GM18526 (cell line): ENCODE data around the gene BROX.
A peak's percentile ranks its signal among the peaks of the same experiment; 100 is the strongest.

Experiments used
- POLR2A ChIP-seq: IDR thresholded peaks from 3 replicates; pipeline ENCODE4 v1.6.1; 2011; ENCODE audit not compliant: insufficient read length; ENCODE audit errors: extremely low read depth

BROX gene, protein sequence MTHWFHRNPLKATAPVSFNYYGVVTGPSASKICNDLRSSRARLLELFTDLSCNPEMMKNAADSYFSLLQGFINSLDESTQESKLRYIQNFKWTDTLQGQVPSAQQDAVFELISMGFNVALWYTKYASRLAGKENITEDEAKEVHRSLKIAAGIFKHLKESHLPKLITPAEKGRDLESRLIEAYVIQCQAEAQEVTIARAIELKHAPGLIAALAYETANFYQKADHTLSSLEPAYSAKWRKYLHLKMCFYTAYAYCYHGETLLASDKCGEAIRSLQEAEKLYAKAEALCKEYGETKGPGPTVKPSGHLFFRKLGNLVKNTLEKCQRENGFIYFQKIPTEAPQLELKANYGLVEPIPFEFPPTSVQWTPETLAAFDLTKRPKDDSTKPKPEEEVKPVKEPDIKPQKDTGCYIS

DNA sequence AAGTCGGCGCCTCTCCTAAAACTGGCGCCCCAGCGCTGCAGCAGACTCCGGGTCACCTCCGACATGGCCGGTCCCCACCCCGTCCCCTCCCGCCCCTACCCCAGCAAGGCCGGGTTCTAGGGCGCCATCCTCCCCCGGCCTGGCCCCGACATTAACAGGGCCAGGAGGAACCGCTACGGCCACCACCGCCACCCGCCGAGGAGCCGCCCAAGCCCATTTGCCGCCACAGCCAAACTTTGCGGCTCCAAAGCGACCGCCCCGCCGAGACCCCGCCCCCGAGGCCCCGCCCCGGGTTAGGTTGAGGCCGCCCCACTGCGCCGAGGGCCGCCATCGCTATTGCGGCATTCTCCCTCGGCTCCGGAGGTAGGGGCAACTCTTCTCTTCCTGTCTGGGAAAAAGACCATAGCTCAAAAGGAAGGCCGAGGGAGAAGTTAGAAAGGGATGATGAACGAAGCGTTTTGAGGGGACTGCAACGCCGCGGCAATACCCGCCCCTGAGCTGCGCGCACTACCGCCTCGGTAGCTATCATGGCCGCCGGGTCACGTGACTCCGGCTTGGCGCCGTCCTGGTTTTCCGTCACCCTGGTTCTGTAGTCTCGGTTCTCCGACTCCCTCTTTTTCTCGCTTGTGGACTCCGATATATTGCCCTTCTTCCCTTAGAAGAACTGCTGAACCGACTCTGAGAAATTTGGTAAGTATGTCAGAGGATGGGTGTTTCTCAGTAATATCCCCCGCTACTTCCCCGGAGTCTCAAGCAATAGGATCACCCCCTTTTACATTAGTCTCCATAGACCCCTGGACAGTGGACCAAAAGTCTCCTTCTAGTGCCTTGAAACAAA lies at the start of gene BROX, which contains the start of gene AIDA:
TSS of gene BROX (plus strand) at position 312 of the 838 bp plus-strand sequence. CDS start 3,136 bp downstream, outside the sequence.
TSS of gene AIDA (minus strand) at position 239 of the 838 bp plus-strand sequence. CDS start at position 65, 174 bp downstream.
- TF ChIP-seq POLR2A, result no peak

DNA sequence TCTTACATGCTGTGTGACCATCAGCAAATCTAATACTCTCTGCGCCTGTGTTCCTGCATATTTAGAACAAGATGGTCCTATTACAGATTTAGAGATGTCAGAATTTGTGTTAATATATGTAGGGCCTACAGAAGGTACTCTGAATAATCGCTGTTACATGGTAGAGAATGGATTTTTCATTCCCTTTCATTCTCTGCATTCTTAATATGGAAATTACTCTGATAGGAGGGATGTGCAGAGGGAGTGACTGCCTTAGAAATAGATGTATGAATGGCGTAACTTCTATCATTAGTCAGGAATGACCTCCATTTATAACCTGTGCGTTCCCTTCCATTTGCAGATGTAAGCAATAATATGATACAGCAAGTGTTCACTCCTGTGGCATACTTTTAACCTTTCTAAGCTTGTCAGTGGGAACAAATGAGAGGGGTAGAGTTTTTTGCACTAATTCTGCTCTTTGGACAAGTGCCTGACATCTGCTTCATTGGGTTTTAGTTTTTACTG lies 48.9 kb upstream of the BROX start:
- no peak for TF ChIP-seq POLR2A

DNA sequence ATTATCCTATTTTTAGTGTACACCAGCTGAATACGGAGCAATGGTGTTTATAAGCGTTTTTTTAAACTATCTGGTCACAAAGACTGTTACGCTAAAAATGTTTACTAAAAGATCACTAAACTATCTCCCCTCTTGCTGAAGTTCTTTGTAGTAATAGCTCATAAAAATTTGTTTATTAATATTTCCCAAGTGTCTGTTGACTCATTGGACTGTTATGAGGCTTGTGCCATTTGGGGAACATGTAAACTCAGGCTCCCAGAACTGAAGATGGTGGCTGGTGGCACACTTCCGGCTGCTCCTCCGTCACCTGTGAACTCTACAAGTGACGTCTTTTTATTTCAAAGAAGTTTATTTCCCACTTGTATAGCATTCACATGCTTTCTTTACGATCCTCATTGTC lies 46.4 kb upstream of the BROX start:
- TF ChIP-seq POLR2A, result no peak

DNA sequence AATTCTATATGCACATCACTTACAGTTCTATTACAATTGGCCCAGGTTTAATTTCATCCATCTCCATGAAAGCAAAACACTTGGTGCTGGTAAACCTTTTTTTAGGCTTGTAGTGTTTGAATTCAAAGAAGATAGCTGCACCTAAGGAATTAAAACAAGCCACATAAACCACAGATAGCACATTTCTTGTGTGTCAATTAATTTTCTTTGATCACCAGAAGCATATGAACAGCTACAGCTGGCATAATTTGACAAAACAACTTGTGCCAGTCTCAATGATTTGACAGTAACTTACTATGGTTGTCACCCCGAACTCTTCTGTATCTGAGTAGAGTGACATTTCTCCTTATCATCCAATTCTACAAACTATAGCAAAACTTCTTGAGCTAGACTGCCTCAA lies 42.3 kb upstream of the BROX start:
- no peak for TF ChIP-seq POLR2A

DNA sequence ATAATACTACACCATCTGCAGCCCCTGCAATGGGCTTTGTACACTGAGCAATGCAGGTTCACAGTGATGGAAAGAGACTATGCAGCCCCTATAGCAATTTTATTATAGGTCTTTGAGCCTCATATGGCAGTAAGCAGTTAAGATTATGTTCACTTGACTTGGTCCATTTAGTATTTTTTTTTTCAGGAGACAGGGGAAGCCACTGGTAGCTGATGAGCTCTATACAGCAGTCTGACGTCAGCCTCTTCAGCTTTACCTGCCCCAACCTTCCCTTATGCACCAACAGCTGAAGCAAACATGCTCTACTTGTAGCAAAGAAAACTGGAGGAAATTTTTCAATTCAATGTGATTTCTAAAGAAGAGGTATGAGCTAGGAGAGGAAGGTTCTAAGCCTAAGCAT lies 32.3 kb upstream of the BROX start:
- TF ChIP-seq POLR2A, result no peak

DNA sequence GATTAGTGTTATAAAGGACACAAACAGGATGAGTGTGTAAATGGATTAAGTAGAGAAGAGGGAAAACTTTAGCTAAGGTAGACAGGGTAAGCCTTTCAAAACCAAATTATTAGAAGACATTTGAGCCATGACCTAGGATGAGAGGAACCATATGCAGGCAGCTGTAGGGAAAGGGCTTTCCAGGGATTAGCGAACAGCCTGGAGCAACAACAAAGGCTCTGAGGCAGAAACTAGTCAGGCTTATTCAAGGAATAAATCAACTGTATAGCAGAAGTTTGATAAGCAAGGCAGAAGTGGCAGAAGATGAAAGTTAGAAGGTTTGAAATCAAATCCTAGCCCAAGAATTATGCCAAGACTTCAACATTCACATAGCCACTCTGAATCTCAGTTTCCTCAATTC lies 21.3 kb upstream of the BROX start:
- TF ChIP-seq POLR2A, result no peak

DNA sequence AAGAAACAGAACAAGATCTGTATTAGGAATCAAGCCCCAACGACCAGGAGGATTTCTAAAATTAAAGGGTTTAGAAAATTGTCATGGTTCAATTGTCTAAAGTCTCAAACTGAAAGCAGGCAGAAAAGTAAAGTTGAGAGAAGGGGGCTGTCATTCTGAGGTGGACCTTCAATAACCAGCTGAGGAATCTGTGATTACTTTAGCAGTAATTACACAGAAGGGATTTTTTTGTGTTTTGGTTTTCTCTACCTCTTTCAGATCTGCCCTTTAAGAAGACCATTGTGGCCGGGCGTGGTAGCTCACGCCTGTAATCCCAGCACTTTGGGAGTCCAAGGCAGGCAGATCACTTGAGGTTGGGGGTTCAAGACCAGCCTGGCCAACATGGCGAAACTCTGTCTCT lies 17.4 kb upstream of the BROX start:
- TF ChIP-seq POLR2A, result no peak

DNA sequence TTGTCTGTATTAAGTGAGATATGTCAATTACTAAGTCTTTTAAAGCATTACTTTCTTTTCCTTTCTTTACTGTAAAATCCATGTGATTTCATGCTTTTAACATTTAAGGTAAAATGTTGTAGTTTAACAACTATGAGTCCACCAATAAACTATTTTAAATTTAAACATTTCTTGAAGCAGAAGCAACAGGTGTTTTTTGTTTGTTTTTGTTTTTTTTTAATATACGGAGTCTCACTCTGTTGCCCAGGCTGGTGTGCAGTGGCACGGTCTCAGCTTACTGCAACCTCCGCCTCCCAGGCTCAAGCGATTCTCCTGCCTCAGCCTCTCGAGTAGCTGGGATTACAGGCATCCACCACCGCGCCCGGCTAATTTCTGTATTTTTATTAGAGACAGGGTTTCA lies 15.6 kb upstream of the BROX start:
- no peak for TF ChIP-seq POLR2A

DNA sequence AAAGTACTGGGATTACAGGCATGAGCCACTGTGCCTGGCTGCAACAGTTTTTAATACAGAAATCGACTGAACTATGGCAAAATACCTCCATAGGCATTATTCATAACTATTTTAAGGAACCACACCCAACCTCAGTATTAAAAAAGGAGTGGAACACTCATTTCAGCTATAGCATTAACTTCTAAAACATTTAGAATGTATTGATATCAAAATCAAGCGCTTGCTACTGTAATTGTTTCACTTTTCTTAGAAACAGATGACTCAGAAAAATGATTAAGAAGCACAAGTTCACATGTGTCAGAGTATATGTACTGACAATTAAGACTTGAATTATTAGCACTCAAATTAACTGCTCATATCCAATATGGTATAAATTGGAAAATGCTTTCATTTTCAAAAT lies 15.2 kb upstream of the BROX start:
- no peak for TF ChIP-seq POLR2A

DNA sequence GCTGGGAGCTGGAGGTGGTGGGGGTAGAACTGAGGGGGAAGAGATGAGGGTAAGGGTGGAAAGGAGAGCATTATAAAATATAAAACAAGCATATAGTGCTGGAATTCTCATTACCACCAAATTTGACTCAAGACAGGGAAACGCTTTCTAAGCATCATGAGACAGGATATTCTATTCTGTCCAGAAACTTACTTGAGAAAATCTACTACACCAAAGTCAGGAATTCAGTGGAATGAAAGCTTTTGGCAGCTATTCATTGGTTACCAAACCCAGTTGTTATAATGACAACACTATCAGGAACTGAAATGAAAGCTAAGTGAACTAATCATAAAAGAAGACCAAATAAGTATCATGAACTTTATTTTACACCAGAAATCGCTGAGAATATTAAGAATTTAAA lies 14.5 kb upstream of the BROX start:
- no peak for TF ChIP-seq POLR2A

DNA sequence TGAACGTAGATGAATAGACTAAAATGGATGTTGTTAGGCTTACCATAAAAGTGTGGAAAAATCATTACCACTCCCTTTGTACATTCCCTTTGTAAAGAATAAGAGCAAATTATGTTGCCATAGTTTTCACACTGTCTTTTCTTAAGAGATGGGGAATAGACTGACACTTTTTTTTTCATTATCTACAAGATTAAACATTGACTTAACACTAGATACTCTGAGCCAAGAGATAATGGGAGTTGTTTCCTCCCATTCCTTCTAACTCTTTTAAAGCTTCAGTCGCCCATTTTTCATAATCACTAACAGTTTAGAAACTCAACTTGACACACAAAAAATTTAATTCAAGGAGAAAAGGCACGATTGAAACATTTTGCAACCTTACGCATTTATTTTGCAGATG lies 10.2 kb upstream of the BROX start:
- TF ChIP-seq POLR2A, result no peak

DNA sequence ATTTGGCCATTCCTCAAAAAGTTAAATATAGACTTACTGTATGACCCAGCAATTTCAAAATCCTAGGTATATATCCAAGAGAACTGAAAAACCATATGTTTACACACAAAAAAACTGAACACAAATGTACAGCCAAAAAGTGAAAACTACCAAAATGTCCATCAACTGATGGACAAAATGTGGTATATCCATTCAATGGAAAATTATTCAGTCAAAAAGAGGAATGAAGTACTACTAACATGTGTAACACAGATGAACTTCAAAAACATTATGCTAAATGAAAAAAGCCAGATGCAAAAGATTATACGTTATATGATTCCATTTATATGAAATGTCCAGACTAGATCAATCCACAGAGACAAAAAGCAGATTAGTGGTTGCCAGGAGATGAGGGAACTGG lies 8.1 kb upstream of the BROX start:
- TF ChIP-seq POLR2A, result no peak

DNA sequence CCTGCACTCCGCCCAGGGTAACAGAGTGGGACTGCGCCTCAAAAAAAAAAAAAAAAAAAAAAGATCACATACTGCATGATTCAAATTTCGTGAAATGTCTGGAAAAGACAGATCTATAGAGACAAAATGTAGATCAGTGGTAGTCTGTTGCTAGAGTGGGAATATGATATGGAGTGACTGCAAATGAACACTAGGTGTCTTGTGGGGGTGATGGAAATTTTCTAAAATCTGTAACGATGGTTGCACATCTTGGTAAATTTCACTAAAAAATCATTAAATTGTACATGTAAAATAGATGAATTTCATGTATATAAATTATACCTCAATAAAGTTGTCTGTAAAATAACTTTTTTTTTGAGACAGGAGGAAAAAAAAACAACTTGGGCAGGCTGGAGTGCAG lies 5.5 kb upstream of the BROX start:
- TF ChIP-seq POLR2A, result no peak

DNA sequence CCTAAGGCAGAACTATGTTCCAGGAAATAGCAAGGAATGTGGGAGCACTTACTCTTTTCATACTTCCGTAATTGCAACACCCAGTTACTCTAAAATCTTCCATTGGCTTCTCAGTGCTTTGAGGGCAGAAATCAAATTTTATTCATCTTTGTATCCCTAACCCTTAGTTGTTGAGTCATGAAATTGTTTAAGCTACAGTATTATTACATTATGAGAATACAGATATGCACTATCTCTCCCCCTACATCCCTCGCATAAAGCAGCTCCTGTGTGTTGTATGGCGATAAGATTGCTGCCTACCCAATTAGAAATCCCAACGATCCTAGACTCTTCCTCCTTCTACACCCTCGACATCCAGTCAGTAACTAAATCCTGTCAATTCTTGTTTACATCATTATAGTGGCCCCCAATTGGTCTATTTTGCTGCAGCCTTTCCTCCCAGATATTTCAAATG lies 2.6 kb upstream of the BROX start:
- TF ChIP-seq POLR2A, result no peak

DNA sequence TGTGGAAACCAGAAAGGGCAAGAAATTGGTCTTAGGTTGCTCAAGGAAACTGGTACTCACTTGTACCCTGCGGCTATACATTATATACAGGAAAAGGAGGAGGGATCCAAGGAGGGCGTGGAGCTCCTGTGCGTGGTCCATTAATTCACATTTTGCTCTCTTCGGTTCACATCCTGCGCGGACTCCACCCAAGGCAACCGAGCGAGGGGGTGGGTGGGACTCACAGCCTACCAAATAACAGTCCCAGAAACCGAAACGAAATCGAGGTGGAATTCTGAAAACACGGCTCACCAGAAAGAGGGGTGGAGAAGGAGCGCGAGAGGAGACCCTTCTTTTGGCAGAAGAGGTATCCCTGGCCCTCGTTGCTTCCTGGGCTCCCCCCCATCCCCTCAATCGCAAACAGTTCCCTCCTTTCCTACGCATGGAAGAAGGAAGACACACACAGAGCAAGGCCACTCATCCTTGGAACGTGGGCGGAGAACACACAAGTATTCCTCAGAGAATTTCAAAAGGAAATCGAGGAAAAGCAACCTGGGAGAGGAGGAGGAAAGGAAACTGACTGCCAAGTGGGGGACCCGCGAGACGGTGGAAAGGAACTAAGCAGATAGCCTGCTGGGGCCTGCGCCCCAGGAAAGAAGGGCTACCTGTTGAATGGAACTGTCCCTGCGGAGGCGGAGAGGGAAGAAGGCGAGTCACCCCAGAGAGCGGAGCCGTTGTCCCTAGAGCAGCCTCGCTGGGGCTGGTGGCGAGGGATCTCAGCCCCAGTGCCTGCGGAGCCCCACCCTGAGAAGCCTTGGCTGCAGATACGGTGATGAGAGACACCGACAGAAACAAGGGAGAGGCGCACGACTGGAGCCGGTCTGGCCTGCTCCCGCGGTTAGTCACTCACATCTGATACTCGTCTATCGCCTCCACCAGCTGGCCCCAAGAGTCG lies 778 bp upstream of the BROX start:
- TF ChIP-seq POLR2A, result peak; percentile 21
